ENCODE measurements around the gene OXCT1. TPM values are rescaled to one million over a fixed set of nuclear protein-coding genes. Genes with fewer than 3 reads are reported as not detected.

The OXCT1 gene
- total and polyA plus RNA-seq, 2 of the 13 experiments (the other 11 are each of a cell fraction or from before 2014, with no cell fraction given): 0.92 to 4.7 TPM

DNA sequence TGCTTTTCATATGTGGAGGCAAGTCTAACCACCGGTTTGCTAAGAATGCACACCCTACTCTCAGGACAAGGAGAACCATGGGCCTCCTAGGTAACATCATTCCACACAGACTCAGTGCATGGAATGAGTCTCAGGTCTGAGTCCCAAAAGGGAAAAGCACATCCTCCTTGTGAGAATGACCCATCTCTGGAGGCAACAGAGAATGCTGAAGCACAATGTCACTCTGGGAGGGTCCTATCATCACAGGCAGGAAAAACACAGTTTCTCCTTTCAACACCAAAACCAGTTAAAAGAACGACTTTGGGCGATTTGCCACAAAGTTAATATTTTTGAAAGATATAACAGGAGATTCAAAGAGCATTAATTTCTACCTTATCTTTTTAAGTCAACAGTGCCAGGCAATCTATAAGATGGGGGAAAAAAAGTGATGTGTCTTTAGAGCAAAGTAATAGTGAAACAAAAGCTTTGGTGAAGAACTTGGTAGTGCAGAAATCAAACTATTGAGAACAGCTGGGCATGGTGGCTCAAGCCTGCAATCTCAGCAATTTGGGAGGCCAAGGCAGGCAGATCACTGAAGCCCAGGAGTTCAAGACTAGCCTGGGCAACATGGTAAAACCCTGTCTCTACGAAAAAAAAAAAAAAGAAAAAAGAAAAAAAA lies 97.3 kb downstream of the OXCT1 start:
- TF ChIP-seq YY1 (IDR thresholded peaks at IDR 0.05; ENCODE audit: insufficient read depth, insufficient replicate concordance, low read depth, low read length): no peak
- no peak for TF ChIP-seq NFIB (CRISPR knock-in tag; IDR thresholded peaks at IDR 0.05; ENCODE audit: borderline replicate concordance)
- TF ChIP-seq POLR2AphosphoS2 (IDR thresholded peaks at IDR 0.05; ENCODE audit: low read depth, low read length): no peak
- no peaks in the 10 kb centered on the region for H3K36me3 ChIP-seq (replicated peaks in 1 of 2; ENCODE audit: control insufficient read depth in 1 of 2, insufficient read depth in 2 of 2, low read length in 2 of 2)
- no peak overlapping the region for H3K9ac ChIP-seq (ENCODE audit: insufficient read depth, low read depth, low read length)
- WGBS (ENCODE audit: low lambda C conversion rate): 57% methylated on average over 4 of the region's 4 CpGs
- no peak overlapping the region for H2AFZ ChIP-seq (ENCODE audit: low read length)
- no peaks in the 10 kb centered on the region for H3K4me1 ChIP-seq (ENCODE audit: insufficient read depth, low read length)
- in situ Hi-C loops (cut with HindIII; ENCODE audit: extremely low pct_ligation_motif_present, low pct_unique_long_range_greater_than_20kb) (no loop called here), intact Hi-C loops (cut with micrococcal nuclease; ENCODE audit: unreplicated experiment) (no loop called here)
- no peak overlapping the region for H3K4me2 ChIP-seq (ENCODE audit: low read depth, low read length)
- DNase-seq (ENCODE audit: low spot score) (no peak), ATAC-seq (no peak), FAIRE-seq (no peak)
- no peaks in the 10 kb centered on the region for H3K79me2 ChIP-seq (ENCODE audit: insufficient read depth, low read length)
- BruUV-seq (replicated peaks): no TSS peak
- H3K27me3 ChIP-seq (ENCODE audit: control insufficient read depth in 1 of 2, insufficient read depth in 2 of 2, low read length in 2 of 2): no peaks in the 10 kb centered on the region
- no peaks in the 10 kb centered on the region for H3K9me3 ChIP-seq (ENCODE audit: low read length)
- no peak overlapping the region for H3K4me3 ChIP-seq (replicated peaks in 1 of 3; ENCODE audit: insufficient read depth in 1 of 3, low read depth in 2 of 3, low read length in 3 of 3)
- ChIA-PET POLR2A (no interaction called here), CTCF (ENCODE audit: low intra/inter-chr PET ratio, low total read pairs) (no interaction called here)
- no peaks in the 10 kb centered on the region for H4K20me1 ChIP-seq (ENCODE audit: insufficient read depth, low read length)
- no peak overlapping the region for H3K27ac ChIP-seq (ENCODE audit: extremely low read length, insufficient read depth, low read length)

DNA sequence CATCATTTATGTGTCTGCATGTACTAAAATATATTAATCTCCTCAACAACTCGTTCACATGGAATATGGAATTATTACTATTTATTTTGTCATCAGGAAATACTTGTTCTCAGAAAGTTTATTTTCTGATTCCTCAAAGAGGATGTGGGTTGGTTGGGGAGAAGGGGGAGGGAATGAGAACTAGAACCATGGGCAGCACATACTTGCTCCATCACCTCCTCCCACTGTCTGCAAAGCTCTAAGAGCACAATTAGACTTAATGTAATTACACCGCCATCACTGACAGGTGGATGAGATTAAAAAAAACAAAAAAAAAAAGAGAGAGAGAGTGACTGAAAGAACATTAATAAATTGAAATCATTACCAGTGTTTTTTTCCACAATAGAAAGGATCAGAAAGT lies 98.2 kb downstream of the OXCT1 start:
- no peaks in the 10 kb centered on the region for H3K9me3 ChIP-seq (ENCODE audit: low read length)
- no peak overlapping the region for H3K4me3 ChIP-seq (replicated peaks in 1 of 3; ENCODE audit: insufficient read depth in 1 of 3, low read depth in 2 of 3, low read length in 3 of 3)
- H3K4me2 ChIP-seq (ENCODE audit: low read depth, low read length): no peak overlapping the region
- H3K79me2 ChIP-seq (ENCODE audit: insufficient read depth, low read length): no peaks in the 10 kb centered on the region
- in situ Hi-C loops (cut with HindIII; ENCODE audit: extremely low pct_ligation_motif_present, low pct_unique_long_range_greater_than_20kb): no loop called here
- 43% methylated on average over 2 of the region's 2 CpGs for WGBS (ENCODE audit: low lambda C conversion rate)
- no peaks in the 10 kb centered on the region for H4K20me1 ChIP-seq (ENCODE audit: insufficient read depth, low read length)
- no peaks in the 10 kb centered on the region for H3K27me3 ChIP-seq (ENCODE audit: control insufficient read depth in 1 of 2, insufficient read depth in 2 of 2, low read length in 2 of 2)
- no peak for FAIRE-seq
- H3K9ac ChIP-seq (ENCODE audit: insufficient read depth, low read depth, low read length): no peak overlapping the region
- TF ChIP-seq ZFP62 (CRISPR knock-in tag; IDR thresholded peaks at IDR 0.05) (no peak), ZBTB7A (CRISPR knock-in tag; IDR thresholded peaks at IDR 0.05) (no peak), TRIM24 (CRISPR knock-in tag; IDR thresholded peaks at IDR 0.05) (no peak), ZNF790 (CRISPR knock-in tag; IDR thresholded peaks at IDR 0.05; ENCODE audit: borderline replicate concordance) (no peak), SMYD3 (CRISPR knock-in tag; IDR thresholded peaks at IDR 0.05) (no peak)
- TF ChIP-seq, protein P1, sequence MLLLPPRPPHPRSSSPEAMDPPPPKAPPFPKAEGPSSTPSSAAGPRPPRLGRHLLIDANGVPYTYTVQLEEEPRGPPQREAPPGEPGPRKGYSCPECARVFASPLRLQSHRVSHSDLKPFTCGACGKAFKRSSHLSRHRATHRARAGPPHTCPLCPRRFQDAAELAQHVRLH (CRISPR knock-in tag; IDR thresholded peaks at IDR 0.05; ENCODE audit: borderline replicate concordance, low read depth): no peak
- no peak for DNase-seq (ENCODE audit: low spot score)
- no TSS peak for BruUV-seq (replicated peaks)
- H3K27ac ChIP-seq (ENCODE audit: extremely low read length, insufficient read depth, low read length): no peak overlapping the region
- no peak for ATAC-seq
- no peaks in the 10 kb centered on the region for H3K4me1 ChIP-seq (ENCODE audit: insufficient read depth, low read length)
- CTCF ChIA-PET (ENCODE audit: low intra/inter-chr PET ratio, low total read pairs): no interaction called here
- intact Hi-C loops (cut with micrococcal nuclease; ENCODE audit: unreplicated experiment): no loop called here
- POLR2A ChIA-PET: no interaction called here
- H3K36me3 ChIP-seq (replicated peaks in 1 of 2; ENCODE audit: control insufficient read depth in 1 of 2, insufficient read depth in 2 of 2, low read length in 2 of 2): no peaks in the 10 kb centered on the region
- no peak overlapping the region for H2AFZ ChIP-seq (ENCODE audit: low read length)
